Testis (tissue), 2 donors: ENCODE measurements around the gene LRRC19.

Experiments used
- CTCF ChIP-seq, 3 experiments: fragments of 450-650 bp in 2 of 3; fragments of 200-600 bp in 1 of 3; sonication (generic) in 1 of 3; IDR thresholded peaks; one replicate each; pipeline ENCODE4 v1.5.1; 2016 to 2019; ENCODE audit warnings: antibody characterized with exemption in 3 of 3, mild to moderate bottlenecking in 2 of 3, moderate library complexity in 1 of 3
- POLR2A ChIP-seq: fragments of 450-650 bp; IDR thresholded peaks from one replicate; pipeline ENCODE4 v1.6.1; 2017; ENCODE audit warnings: antibody characterized with exemption, mild to moderate bottlenecking, moderate library complexity

GRCh38 chr9:27054841-27055240 lies 49.4 kb upstream of the LRRC19 start:
- TF ChIP-seq CTCF (IDR thresholded peaks at IDR 0.05) (no peak), POLR2A (no peak)
